Effector CD4-positive, alpha-beta T cell (primary cell): ENCODE measurements around the gene JAGN1.
A peak's percentile ranks its signal among the peaks of the same experiment; 100 is the strongest.
"Not testable (repeated sequence)": the region's sequence is repeated elsewhere in the genome, so short reads cannot be mapped to it uniquely, and the experiment has no call there.

Source experiments
- DNase-seq: peaks from one replicate; pipeline ENCODE4 v3.0.0-alpha.2; 2020

The JAGN1 gene

GRCh38 chr3:9918261-9919038 lies 28.0 kb downstream of the JAGN1 start:
- no peak for DNase-seq

GRCh38 chr3:9928158-9928557 lies 37.7 kb downstream of the JAGN1 start:
- DNase-seq: no peak

- DNase-seq: no peak
Observed at GRCh38 chr3:9930804-9931418, 40.5 kb downstream of the JAGN1 start.

GRCh38 chr3:9932535-9932842 lies 42.1 kb downstream of the JAGN1 start:
- no peak for DNase-seq

- peak; percentile 81 for DNase-seq
Observed at GRCh38 chr3:9932843-9933560, 42.6 kb downstream of the JAGN1 start.

GRCh38 chr3:9933561-9934234 lies 43.3 kb downstream of the JAGN1 start, which contains the start of gene CRELD1:
TSS of gene CRELD1 (plus strand) at chr3:9933834. CDS start at chr3:9934439, 605 bp downstream.
- DNase-seq: peak; percentile 95

- DNase-seq: peak; percentile 35
Observed at GRCh38 chr3:9934235-9934621, 43.8 kb downstream of the JAGN1 start.

- DNase-seq: no peak
Observed at GRCh38 chr3:9934993-9935392, 44.6 kb downstream of the JAGN1 start.

- DNase-seq: no peak
Observed at GRCh38 chr3:9935966-9936510, 45.6 kb downstream of the JAGN1 start.

- no peak for DNase-seq
Observed at GRCh38 chr3:9937486-9938238, 47.3 kb downstream of the JAGN1 start.

GRCh38 chr3:9938966-9939365 lies 48.6 kb downstream of the JAGN1 start:
- no peak for DNase-seq

GRCh38 chr3:9939906-9940305 lies 49.5 kb downstream of the JAGN1 start:
- not testable (repeated sequence) for DNase-seq

- DNase-seq: no peak
Observed at GRCh38 chr3:9940746-9941145, 50.3 kb downstream of the JAGN1 start.

- no peak for DNase-seq
Observed at GRCh38 chr3:9942164-9942563, 51.8 kb downstream of the JAGN1 start.

GRCh38 chr3:9942934-9943690 lies 52.7 kb downstream of the JAGN1 start:
- no peak for DNase-seq
